ENCODE results near the gene PTCH1.

The PTCH1 gene

DNA sequence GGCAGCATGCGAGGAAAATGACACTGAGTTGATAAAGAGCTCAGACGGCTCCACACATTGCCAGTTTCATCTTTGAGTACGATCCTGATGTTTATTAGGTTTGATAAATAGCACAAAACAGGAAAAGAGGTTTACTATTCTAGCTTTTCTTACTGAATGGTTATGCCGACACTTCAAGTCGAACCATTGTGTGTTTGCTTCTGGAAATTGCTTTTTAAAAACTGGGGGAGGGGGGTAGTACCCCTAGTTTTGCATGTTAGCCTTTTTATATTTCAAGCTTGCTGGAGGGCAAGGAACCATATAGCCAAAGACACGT, 5.2 kb downstream of the PTCH1 start:
- no peak for TF ChIP-seq CTCF (IDR thresholded peaks at IDR 0.05)

DNA sequence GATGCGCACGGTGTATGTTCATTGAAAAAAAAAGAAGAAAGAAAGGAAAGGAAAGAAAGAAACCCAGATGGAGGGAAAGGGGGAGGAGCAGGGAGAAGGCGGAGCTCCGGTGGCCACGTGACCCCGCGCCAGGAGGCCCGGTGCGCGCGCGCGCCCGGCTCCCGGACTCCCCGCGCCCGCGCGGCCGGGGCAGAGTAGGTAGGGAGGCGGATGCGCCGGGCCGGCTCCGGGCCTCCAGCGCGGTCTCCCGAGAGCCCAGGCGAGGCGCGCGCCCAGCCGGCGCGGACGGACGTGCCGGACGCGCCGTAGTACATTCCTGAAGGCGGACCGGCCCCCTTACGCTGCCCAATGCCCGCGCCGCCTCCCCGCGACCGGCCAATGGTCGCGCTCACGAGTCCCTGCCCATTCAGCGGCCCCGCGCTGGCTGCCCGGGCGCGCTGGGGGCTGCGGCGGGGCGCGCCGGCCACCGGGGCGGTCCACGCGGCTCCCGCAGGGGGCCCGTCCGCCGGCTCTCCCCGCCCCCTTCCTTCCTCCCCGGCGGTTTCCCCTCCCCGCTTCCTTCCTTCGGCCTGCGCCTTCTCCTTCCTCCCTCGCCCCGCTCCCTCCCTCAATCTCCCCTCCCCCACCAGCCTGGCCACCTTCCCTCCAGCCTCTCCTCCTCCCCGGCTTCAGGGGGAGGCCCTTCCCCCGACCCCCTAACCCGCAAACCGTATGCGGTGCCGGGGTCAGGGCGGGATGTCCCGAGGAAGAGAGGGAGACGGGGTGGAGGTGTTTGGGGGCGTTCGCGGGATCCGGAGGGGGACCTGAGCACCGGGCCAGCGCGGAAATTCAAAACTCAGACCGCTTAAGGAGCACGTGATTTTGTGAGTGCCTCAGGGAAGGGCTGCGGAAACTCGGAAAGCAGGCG, 5.8 kb downstream of the PTCH1 start:
- TF ChIP-seq CTCF (IDR thresholded peaks at IDR 0.05), result no peak

- no peak for TF ChIP-seq CTCF (IDR thresholded peaks at IDR 0.05)
Observed at GRCh38 chr9:95509851-95510708, 6.7 kb downstream of the PTCH1 start.

GRCh38 chr9:95508968-95509850, 7.6 kb downstream of the PTCH1 start:
- no peak for TF ChIP-seq CTCF (IDR thresholded peaks at IDR 0.05)

GRCh38 chr9:95508242-95508967, 8.4 kb downstream of the PTCH1 start:
- TF ChIP-seq CTCF (IDR thresholded peaks at IDR 0.05), result no peak

- TF ChIP-seq CTCF (IDR thresholded peaks at IDR 0.05), result no peak
Observed at GRCh38 chr9:95507464-95508241, 9.1 kb downstream of the PTCH1 start.
